Suppressor macrophage treated with lipopolysaccharide for 4 hours (primary cell): ENCODE results near the gene HSPA12A.

Experiments
- DNase-seq: peaks from one replicate; pipeline ENCODE4 v3.0.0-alpha.2; 2020

HSPA12A gene

DNA sequence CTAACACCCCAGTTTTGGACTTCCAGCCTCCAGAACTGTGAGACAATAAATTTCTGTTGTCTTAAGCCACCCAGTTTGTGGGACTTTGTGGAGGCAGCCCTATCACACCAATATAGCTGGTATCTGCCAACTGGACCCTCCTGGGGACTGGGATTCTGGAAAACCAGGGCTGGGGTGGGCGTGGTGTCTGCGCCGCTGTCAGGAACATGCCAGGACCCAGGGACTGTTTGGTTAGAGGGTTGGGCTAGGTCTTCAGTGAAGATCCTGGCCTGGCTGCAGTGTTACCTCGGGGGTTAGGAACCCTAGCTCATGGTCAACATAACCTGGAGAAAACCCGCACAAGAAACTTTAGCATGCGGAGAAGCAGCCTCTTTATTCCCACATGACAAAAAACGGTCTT lies 79.0 kb downstream of the HSPA12A start:
- no peak for DNase-seq

DNA sequence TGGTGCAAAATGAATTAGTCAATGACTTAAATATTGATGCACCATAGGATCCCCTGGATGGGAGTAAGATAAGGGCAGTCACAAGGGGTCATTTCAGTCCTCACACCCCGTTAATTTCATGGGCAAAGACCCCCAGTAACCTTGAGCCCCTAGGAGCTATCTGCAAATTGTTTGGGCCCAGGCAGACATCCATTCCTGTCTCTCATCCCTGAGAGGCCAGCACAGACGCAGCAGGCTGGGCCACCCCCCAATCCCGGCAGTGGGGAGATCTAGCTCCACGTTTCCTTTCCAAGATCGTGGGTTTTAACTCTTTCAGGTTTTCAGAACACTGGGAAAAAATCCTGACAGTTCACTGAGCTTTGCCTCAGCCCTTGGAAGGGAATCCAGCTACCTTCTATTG lies 81.5 kb downstream of the HSPA12A start:
- DNase-seq = no peak

DNA sequence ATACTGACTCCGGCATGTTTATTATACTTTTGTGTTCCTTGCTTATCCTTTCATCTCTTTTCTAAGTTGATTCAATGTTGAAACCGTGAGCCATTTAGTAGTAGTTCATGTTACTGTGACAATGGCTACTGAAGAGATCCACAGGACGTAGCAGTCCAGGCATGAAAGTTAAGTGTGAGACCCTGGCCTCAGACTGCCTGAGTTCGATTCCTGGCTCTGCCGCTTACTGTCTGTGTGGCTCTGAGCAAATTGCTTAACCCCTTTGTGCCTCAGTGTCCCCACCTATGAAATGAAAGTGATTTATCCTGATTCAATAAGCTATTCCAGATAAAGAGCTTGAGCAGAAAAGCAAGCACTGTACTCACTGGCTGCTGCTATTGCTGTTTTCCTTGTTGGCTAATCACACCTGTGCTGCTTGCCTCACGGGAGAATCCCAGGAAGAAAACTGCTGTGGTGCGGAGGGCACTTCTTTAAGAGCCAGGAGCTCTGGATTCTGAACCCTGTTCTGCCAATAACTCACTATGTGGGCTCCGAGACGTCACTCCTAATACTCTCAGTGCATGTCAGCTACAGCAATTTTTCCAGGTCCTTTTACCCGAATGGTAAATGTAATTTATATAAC lies 83.2 kb downstream of the HSPA12A start:
- DNase-seq = no peak

DNA sequence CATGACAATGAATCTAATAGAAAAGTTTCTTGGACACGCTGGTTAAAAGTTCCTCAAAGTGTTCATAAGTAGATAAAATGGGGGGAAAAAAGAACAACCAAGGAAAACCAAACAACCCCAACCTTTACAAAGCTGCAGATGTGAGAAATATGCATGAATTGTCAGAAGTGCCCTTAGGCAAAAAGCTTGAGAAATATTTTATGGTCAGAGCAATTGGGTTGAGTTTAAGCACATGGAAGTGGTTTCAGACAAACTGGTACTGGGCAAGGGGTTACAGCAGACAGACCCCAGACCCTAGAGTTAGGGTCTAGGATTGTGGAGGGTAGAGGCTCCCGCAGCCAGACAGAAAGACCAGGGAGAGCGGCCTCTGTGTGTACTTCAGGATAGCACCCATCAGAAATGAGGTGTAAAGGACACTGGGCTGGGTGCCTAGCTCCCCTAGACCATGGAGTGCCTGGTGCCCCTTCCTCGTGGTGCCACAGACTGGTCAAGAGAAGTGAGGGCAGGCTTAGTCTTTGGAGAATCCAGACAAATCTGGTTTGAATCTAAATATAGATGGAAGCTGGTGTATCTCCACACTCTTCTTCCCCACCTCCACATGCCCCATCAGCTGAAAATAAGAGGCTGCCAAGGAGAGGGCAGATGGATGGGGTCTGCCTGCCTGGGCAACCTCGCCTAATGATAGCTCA lies 84.4 kb downstream of the HSPA12A start:
- no peak for DNase-seq

DNA sequence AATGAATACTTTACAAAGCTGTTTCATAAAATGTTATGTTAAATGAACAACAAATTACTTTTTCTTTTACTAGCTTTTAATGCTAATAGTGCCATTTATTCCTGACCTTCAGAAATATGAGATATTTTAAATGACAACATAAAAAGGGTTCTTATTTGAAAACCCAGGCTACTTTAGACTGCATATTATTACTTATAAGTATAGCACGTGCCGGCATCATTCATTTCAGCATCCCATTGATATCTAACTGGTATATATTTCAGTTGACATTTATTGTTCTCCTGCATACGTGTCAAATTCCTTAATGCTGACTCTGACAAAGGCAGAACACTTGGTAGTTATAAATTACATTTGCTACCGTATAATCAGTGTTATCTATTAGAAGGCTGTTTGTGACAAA lies 86.3 kb downstream of the HSPA12A start:
- no peak for DNase-seq

DNA sequence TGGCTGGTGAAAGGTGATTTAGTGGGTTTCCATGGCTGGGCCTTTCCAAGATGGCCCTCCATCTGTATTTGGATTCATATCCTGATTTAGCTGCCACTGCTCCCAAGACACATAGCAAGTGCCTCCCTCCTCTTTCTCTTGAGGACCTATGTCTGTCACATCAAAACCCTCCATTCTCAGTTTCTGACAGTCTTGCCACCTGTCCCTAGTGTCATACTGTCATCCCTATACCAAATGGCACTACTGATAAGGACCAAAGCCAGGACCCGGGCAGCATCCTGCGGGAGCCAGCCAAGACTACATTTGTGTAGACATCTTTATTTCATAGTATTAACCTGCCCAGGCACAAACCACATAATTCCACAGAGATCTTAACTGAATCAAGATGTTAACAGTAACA lies 86.8 kb downstream of the HSPA12A start:
- no peak for DNase-seq

DNA sequence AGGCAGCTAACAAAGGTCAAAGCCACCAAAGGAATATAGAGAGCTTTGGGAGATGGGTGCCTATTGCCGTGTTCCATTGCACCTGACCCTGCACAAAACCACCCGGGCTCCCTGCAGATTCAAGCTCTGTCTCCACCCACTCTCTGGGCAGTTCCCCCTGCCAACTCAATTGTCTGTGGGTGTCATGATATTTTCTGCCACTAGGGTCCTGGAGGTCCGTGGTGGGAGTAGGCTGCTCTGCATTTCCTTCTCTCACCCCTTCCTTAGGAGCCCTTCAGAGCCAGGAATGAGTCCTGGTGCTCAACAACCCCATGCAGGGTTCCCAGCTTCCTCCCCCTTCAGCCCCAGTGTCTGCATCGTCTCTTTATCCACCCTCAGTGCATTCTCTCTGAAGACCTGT lies 87.5 kb downstream of the HSPA12A start:
- no peak for DNase-seq

DNA sequence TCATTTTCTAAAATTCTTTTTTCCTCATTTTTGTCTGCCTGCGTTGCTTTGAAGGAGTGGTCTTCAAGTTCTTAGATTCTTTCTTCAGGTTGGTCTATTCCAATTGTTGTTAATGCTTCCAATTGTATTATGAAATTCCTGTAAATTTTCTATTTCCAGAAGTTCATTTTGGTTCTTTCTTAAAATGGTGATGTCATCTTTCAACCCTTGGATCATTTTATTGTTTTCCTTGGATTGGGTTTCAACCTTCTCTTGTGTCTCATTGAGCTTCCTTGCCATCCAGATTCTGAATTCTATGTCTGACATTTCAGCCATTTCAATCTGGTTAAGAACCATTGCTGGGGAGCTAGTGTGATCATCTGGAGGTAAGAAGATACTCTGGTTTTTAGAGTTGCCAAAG lies 88.5 kb downstream of the HSPA12A start:
- DNase-seq = no peak

DNA sequence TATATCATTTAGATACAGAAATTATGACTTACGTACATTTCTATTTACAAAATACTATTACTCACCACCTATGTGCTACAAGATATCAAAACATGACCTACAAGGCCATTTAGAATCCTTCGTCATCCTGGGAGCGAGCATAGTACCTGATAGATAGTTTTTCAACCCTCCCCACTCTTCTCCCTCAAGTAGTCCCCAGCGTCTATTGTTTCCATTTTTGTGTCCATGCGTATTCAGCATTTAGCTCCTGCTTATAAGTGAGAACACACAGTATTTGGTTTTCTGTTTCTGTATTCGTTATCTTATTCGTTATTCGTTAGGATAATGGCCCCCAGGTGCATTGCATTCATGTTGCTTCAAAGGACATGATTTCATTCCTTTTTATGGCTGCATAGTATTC lies 93.5 kb downstream of the HSPA12A start:
- no peak for DNase-seq

DNA sequence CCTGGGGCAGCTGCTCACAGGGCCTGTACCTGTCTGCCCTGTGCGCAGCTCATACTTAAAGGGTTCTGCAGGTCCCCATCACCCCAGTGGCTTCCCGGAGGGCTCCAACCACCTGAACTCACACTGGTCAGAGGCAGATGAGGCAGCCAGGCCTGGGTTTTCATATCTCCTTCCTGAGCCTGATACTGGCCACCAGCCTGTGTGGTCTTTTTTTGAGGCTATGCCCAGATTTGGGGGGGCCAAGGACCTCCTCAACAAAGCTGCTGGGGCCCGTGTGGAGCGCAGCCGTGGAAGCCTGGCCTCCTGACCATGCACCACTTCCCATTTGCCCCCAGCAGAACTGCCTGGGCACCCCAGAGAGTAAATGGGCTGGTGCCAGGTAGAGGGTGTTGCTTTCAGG lies 95.9 kb downstream of the HSPA12A start:
- no peak for DNase-seq

DNA sequence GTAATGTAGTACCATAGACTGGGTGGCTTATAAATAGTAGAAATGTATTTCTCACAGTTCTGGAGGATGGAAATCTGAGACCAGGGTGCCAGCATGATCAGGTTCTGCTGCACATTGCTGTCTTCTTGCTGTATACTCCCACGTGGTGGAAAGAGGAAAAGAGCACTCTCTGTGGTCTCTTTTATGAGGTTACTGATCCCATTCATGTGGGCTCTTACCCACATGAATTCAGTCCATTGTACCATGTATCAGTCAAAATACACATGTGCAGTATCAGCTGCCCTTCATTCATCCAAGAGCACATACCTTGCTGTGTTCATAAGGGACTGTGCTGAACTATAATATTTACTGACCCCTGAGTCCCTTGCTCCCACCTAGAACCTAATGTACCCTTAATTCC lies 104.5 kb downstream of the HSPA12A start:
- no peak for DNase-seq

DNA sequence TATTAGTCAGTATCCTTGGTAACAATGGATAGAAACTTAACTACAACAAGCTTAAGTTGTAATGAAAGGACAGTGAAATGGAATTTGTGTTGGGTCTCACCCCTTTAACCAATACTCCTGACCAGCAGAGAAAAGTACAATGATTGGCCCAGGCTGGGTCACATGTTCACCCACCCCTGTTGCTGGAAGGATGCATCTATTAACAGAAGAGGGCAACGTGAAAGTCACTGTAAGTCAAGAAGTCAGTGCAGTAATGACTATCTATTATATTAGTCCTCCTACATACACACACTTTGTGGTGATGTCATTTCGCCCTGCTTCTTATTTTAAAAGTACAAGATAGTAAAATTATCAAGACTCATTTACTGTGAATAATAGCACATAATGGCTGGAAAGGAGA lies 105.4 kb downstream of the HSPA12A start:
- no peak for DNase-seq

DNA sequence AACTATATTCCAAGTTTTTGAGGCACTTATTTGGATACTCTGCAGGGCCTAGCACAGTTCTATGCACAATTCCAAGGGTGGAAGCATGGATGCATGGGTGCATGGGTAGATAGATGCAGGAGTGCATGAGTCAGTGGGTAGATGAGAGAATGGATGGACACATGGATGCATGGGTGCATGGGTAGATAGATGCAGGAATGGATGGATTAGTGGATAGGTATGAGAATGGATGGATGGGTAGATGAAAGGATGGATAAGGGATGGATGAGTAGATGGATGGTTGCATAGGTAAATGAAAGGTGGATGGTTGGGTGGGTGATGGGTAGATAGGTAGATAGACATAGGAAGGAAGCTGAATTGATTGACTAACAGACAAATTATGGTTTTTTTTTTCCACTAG lies 106.0 kb downstream of the HSPA12A start:
- no peak for DNase-seq

DNA sequence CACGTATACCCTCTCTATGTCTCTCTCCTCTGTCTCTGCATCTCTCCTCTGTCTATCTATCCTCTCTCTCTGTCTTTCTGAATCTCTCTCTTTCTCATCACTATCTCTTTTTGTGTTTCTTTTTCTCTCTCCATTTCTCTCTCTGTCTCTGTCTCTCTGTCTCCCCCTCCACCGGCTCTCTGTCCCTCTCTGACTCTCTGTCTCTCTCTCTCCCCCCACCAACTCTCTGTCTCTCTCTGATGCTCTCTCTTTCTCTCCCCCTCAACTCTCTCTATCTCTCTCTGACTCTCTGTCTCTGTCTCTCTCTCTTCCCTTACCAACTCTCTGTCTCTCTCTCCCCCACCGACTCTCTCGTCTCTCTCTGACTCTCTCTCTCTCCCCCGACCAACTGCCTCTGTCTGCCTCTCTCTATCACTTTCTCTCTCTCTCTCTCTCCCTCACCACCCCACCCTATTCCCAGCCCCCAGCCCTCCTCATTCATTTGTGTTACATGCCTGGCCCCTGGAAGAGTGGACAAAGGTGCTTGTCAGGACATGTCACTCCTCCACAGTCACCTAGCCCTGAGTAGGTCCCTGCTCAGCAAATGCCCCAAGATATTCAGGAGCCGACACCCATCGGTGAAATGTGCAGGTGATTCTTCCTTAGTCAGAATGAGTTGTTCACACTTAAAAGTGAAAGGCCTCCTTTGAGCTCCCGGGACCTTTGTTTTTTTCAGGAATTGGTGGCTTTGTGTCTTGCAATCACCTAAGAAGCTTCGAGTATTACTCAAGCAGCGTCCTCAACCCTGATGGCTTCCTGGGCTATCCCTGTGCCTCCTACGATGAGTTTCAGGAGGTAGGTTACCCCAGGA lies 108.0 kb downstream of the HSPA12A start:
- no peak for DNase-seq

DNA sequence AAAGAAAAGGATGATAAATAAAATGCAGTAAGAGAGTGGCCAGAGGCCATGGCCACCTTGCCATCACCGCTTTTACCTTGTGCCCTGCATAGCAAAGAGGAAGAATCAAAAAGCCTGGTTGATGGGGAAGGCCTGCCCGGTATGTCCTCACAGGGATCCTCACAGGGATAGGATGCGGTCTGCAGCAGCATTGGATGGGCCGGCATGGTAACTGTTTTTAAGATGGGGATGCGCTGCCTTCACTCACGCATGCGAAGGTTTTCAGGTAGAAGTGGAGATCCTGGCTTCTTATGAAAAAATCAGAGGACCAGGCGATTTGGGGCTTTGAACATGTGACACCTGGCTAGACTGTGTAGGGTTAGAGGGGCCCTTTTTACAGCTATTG lies 109.2 kb downstream of the HSPA12A start:
- no peak for DNase-seq

DNA sequence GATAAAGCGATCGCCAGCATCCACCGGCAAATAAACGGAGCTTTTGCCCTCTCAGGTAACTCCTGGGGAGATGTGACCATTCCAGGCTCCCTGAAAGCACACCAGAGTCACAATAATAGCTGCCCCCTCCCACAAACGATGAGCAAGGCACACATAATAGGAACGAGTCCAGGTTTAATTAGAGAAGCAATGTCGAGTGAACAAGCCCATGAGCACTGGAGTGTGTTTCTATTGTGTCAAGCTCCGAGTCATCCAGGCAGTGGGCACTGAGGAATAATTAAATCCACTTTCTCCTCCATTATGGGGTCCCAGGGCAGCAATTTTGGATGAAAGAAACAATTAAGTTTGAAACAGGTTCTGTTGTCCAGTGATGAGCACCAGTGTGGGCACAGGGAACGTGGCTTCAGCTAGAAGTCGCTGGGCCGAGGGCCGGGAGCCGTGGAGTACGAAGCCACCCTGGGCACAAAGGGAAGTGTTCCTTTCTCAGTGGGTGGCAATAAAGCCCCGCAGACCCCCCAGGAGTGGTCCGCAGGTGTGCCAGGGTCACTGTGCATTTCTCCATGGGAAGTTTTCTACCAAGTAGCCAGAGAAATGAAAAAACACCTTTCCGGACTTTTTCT lies 109.7 kb downstream of the HSPA12A start:
- no peak for DNase-seq

DNA sequence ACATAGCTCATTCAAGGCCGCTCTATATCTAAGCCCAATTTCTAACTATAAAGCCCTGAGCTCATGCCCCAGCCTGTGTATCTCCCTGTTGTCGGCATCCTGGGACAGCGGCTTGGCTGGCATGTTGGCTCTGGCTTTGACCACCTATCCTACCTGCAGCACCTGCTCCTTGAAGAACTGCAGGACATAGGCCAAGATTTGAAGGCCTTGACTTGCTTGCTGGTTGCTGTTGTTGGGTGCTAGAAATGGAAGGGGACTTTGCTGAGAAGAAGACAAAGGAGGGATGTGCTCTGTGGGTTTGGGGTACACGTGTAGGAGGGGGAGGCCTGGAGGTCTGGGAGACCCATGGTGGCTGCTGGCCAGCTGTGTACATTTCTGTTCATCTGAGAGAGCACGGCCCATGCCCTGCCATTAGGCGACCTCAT lies 110.5 kb downstream of the HSPA12A start:
- no peak for DNase-seq

DNA sequence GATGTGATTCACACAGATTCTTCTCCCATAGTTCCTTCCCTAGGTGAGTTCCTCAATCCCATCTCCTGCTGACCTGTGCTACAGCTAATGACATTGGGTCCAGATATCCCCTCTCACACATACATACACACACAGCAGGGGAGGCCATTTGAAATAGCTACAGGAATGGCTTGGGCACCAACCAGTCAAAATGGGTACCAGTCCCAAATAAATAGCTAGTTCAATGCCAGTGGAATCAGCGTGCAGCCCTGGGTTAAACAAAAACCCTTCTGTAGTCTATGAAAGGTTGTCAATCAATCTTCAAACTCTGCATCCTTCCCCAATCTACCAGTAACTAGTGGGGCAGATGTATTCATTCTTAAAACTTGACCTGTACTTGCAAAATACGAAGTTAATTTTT lies 112.3 kb downstream of the HSPA12A start:
- DNase-seq = no peak

DNA sequence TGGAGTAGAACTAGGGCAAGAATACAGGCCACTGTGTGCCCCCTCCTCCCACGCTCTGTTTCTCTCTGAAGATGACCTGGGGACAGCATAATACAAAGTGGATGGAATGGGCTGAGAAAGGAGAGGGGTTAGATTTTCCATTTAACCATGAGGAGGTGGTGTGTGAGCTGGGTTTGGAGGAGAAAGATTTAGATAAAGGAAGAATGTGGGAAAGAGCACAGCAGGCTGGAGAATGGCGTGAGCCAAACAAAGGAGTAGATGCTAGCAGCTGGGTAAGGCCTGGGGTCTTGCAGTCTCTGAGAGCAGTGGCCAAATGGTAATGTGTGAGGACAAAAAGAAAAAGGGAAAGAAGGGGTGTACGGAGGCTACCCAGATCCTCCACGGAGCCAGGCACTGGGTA lies 113.0 kb downstream of the HSPA12A start:
- no peak for DNase-seq

DNA sequence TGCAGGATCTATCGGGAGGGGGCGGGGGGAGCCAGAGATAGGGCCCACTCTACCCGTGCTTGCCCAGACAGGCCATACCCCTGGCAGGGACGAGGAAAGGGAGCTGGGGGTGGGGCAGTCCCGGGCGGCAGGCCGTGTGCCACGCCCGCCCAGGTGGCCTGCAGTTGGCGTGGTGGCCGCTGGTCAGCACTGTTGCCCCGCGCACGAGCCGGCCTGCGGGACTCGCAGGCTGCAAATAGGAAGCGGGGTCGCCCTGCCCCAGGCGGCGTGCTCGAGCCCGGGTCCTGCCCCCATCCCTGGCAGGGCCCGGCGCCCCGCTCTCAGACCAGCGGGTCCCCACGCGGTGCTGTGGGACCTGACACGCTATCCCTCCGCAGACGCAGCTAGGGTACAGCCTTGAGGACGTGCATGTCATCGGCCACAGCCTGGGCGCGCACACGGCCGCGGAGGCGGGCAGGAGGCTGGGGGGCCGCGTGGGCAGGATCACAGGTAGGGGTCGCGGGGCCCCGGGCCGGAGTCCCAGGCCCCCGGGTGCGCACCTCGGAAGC lies 114.9 kb downstream of the HSPA12A start:
- DNase-seq = no peak

DNA sequence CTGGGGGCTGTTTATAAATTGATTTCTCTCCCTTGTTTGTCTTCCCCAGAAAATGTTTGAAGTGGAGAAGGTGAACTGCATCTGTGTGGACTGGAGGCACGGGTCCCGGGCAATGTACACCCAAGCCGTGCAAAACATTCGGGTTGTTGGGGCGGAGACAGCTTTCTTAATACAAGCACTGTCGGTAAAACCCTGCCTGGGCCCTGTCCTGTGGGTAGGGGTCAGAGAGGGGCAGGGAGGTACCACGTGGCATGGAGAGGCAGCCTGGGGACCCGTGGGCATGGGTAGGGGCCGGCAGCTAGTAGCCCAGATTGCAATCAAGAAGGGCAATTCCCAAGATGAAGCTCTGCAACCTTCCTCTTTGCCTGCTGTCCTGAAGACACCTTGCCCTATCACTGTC lies 115.6 kb downstream of the HSPA12A start:
- DNase-seq = no peak

DNA sequence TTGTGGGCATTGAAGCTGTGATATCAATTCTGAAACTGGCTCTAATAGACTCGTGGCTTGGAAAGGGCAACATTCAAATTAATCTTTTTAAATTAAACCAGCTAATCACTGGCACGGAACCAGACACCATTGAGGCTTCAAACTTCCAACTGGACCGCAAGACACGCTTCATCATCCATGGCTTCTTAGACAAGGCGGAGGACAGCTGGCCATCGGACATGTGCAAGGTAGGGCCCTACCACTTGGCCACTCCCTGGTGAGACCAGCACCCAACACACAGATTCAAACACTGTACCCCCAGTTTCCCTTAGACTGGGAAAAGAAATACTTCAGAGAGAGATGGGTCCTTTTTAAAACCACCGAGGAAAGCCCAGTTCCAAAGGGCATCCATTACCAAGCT lies 116.5 kb downstream of the HSPA12A start:
- no peak for DNase-seq

DNA sequence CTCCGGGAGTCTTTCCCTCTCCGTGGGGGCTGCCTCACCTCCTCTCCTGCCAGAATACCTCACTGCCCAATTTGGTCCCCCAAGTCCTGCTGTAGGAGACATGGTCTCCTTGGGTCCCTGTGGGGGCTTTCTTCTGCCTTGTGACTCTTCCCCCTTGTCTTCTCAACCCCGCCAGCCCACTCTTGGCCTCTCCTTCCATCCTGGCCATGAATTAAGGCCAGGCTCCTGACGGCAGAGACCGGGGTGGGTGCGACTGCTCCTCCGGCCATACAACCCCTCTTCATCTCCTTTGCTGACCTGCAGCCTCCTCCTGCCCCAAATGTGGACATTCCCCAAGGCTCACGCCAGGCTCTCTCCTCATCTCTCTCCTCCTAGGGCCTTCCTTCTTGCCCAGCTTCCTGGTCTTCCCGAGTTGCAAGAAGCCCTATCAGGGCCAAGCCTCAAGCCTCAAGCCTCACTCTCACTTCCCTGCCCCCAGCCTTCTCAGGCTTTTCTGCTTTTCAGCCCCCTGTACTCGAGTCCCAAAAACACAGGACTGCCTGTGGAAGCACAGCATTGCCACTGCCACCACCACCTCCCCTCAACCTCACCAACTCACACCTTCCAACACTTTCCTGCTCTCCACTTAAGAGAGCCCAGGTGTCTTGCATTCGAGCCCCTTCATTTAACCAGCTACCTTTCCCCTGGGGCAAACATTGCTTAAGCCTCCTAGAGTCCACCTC lies 120.3 kb downstream of the HSPA12A start:
- no peak for DNase-seq
